GM19467 (cell line): ENCODE measurements around the gene KREMEN1.
A peak's percentile ranks its signal among the peaks of the same experiment; 100 is the strongest.

ENCODE experiments used
- ATAC-seq: cut with Tn5 transposase; IDR thresholded peaks from one replicate; pipeline ENCODE4 v1.9.1; 2021; ENCODE audit warnings: mild to moderate bottlenecking, moderate library complexity; ENCODE audit not compliant: unreplicated experiment

Gene KREMEN1

DNA sequence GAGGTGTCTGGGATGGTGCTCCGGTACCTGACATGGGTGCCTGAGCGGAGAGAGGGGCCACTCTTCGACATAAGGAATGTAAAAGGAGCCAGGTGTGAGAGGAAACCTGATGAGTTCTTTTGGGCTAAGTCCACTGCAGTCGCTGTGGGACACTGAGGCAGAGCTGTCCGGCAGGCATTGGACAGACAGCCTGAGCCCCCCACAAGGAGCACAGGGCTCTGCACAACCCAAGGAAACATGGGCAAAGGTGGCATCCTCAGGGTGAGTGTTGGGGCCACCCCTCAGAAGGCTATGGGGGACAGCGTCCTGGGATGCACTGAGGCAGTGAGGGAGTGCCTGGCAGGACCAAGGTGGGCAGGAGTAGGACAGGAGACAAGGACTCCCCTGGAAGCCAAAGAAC is 75.2 kb downstream of the KREMEN1 start:
- ATAC-seq = no peak

DNA sequence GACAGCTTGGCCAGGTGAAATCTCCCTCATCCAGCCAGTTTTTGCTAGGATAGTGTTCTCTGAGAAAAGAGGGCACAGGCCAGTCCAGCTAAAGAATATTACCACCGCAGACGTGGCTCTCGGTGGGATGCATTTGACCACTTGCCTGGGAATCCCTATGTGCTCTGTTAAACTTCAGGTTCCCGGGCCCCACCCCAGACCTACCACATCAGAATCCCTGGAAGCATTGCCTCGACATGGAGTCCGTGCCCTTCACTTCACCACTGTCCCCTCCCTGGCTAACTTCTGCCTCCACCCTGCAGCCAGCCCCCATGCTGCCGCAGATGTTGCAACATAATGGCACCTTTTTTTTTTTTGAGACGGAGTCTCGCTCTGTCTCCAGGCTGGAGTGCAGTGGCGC is 76.0 kb downstream of the KREMEN1 start:
- ATAC-seq = no peak

DNA sequence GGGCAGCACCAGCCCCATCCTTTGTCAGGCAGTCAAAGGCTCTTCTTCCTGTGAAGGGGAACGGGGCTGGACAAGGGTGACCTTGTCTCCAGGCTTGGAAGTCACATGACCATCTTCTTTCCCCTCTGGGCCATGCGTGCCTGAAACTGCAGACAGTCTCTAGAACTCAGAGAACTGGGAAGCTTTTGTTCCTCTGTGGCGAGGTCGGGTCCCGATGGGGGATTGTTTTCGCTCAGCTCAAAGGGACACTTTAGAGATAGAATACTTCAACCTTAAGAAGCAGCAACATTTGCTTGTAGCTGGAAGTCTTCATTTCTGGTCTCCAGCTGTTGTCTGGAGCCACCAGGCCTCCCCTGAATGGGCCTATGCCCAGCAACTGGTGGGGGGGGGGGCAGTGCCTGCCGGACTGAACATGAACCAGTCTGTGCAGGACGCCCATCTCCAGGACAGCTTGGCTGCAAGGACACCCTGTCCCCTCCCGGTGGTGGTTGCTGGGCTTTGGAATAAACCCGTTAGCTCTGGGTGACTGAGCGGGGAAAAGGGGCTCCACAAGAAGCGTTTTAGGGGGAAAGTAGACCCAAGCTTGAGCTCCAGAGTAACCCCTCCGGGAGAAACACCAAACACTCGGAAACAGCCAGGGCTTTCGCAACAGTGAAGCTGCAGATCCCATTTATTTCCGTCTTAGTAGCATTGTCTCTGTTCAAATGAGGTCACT is 77.2 kb downstream of the KREMEN1 start:
- ATAC-seq = no peak

DNA sequence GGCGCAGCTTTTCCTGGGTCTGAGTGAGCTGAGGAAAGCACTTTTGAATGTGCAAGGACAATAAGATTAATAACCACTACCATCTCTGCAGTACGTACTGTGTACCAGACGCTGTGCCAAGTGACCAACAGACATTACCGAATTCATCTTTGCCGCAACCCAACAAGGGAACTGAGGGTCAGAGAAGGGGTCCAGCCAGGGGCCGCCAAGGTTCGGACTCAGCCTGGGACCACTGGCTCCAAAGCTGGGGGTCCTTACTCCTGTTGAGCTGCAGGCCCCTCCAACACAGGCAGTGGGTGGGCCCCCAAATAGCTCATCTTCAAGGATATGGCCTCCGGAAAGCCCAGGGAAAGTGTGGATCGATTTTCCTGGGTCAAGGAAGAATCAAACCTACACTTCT is 77.9 kb downstream of the KREMEN1 start:
- no peak for ATAC-seq

DNA sequence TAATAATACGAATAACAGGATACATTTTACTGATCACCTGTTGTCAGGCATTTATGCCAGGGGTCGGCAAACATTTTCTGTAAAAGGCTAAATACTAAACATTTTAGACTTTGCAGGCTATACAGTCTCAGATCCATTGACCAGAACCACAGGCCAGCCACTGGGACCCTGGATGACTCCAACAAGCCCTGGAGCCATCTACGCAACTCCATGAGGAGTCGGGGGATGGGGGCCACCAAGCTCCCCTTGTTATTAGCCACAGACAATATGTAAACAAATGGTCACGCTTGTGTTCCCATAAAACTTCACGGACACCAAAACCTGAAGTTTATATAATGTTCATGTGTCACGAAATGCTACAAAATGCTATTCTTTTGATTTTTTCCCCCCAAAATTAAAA is 78.5 kb downstream of the KREMEN1 start:
- ATAC-seq = no peak

DNA sequence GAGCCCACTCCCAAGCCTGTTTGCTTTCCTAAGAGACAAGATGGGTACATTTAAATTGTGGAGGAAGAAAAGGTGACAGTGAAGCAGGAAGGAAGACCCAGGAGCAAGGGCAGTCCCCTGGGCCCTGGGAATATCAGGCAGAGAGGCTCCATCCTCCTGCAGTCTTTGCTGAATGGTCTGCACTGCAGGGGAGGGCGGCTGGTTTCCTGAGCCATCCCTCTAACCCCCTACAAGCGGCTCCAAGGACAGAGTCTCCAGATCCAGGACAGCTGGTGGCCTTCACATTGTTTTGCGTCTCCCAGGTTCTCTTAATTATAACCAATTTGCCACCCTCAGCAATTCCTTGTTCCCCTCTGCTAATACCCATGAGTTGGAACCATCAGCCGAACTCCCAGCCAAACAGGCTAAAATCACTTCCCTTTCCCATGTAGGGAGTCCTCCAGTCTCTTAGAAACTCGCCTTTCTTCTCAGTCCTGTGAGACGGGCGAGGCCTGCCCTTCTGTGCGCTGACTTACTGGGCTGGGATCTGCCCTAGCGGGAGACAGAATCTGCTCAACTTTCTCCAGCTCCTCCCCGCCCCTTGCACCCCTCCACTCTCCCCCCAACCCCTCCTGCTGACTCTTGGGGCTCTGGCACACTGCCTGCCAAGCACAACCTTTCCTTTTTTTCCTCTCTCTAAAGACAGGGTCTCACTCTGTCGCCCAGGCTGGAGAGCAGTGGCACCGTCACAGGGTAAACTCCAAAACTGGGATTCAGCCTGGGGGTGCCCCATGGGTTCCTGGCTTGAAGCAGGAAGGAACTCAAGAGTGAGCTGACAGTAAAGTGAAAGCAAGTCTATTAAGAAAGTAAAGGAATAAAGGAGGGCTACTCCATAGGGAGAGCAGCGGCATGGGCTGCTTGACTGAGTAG is 79.5 kb downstream of the KREMEN1 start:
- ATAC-seq = no peak

DNA sequence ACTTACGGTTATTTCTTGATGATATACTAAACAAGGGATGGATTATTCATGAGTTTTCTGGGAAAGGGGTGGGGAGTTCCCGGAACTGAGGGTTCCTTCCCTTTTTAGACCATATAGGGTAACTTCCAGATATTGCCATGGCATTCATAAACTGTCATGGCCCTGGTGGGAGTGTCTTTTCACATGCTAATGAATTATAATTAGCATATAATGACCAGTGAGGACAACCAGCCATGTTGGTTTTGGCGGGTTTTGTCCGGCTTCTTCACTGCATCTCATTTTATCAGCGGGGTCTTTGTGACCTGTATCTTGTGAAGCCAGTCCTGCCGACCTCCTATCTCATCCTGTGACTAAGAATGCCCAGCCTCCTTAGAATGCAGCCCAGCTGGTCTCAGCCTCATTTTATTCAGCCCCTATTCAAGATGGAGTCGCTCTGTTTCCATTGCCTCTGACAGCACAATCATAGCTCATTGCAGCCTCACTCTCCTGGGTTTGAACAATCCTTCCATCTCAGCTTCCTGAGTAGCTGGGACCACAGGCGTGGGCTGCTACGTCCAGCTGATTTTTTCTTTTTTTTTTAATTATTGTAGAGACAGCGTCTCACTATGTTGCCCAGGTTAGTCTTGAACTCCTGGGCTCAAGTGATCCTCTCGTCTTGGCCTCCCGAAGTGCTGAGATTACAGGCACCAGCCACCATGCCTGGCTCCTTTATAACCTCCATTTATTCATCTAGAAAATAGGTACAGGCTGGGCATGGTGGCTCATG is 80.3 kb downstream of the KREMEN1 start:
- ATAC-seq = no peak

DNA sequence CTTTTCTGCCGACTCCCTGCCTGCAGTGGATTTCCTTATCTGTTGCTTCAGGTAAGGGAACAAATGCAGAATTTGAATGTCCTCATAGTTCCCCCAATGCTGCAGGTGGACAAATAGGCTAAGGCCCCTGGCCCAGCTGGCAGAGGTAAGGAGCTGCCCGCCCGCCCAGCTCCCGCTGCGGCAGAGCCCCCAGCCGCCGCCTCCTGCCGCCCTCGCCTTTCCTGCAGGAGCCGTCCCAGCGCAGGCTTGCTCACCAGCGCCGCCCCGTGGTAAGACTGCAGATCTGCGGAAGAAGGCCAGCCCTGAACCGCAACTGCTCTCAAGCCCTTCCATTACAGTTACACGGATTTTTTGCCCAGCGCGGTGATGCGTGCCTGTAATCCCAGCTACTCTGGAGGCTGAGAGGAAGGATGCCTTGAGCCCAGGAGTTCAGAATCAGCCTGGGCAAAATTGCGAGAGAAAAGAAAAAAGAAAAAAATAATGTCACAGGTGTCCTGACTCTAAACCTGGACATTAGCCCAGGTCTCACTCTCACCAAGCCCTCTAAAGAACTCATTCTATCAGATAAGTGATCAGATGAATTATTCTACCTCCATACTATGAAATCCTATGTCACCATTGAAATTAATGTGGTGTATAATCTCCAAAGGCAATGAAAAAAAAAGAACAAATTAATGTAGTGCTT is 81.7 kb downstream of the KREMEN1 start:
- ATAC-seq = no peak

DNA sequence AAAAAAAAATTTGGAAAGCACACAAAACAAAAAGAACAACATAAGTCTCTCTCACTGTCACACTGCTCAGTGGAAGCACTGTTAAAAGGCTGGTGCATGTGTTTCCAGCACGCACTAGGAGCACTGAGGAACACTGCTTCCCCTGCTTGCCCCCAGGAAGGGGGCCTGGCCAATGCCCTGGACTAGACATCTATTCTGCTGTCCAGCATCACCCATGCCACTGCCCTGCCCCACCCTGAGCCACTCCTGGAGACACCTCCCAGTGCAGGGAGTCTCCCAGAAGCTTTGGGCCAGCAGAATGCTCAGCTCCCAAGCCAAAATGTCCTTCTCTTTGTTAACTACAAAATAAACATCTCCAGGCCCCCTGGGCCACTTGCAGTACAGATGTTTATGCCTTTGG is 83.1 kb downstream of the KREMEN1 start:
- no peak for ATAC-seq

DNA sequence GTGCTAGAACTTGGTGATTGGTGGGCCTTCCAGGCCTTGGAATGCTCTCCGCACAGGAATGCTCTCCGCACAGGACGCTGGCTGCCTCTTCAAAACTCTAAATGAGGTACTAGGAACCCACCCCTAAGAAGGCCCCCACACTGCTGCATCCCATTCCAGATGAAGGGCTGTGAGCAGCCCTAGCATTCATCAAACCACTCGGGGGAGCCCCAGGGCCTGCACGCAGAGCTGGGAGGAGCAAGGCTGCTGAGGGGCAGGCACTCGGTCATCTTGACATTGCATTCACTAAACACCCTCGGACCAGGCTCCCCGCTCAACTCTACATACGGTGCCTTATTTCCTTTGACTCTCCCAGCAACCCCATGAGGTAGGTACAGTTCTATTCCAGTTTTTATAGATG is 83.7 kb downstream of the KREMEN1 start:
- ATAC-seq = no peak

DNA sequence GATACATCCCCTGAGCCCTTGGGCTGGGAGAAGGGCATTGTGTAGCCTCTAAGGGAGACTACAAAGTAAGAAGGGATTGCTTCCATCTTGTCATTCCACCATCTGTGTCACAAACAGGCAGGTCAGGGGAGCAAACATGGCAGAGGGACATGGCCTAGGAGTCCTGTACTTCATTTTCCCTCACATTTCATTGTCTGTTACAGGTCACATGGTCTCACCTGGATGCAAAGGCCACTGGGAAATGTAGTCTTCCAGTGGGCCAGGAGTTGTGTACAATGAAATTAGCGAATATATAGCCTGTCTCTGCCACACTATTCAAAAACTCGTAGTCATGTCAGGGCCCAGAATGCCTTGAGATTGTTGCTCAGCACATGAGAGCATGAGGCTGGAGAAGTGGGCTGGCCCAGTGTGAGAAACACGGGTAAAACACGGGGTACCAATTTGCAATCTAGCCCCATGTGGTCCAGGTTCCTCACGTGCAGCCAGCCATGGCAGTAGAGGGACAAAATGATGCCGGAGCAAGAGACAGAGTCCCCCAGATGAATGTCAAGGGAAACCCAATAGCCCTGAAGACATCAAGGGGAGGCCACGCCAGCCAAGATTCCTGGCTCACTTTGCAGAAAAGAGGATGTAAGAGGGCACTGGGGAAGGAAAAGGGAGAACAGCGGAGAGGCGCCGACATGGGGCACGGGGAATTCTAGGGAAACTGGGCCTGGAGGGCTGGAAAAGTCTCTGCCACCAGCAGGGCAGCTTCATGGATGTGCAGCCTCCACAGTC is 85.1 kb downstream of the KREMEN1 start:
- no peak for ATAC-seq

DNA sequence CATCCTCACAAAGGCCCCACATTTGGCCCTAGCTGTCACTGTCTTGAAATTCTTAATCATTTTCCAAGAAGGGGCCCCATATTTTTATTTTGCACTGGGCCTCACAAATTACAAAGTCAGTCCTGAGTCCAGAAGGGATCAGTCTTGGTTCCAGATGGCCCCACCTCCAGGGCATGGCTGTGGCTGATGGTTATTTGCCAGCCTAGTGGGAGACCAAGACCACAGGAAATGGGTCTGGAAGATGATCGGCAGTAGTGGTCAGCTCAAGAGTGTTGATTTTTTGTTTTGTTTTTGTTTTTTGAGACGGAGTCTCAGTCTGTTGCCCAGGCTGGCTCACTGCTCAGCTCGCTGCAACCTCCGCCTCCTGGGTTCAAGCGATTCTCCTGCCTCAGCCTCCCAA is 85.7 kb downstream of the KREMEN1 start:
- ATAC-seq = no peak

DNA sequence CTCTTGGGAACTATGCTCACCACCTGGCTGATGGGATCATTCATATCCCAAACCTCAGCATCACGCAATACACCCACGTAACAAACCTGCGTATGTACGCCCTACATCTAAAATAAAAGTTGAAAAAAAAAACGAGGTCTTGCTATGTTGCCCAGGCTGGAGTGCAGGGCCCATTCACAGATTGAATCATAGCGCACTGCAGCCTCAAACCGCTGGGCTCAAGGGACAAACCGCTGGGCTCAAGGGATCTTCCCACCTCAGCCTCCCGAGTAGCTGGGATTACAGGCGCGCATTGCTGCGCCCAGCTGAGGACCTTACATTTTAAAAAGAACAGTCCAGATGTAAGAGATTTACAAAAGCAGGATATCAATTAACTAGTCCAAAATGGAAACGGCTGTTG is 91.0 kb downstream of the KREMEN1 start:
- no peak for ATAC-seq

DNA sequence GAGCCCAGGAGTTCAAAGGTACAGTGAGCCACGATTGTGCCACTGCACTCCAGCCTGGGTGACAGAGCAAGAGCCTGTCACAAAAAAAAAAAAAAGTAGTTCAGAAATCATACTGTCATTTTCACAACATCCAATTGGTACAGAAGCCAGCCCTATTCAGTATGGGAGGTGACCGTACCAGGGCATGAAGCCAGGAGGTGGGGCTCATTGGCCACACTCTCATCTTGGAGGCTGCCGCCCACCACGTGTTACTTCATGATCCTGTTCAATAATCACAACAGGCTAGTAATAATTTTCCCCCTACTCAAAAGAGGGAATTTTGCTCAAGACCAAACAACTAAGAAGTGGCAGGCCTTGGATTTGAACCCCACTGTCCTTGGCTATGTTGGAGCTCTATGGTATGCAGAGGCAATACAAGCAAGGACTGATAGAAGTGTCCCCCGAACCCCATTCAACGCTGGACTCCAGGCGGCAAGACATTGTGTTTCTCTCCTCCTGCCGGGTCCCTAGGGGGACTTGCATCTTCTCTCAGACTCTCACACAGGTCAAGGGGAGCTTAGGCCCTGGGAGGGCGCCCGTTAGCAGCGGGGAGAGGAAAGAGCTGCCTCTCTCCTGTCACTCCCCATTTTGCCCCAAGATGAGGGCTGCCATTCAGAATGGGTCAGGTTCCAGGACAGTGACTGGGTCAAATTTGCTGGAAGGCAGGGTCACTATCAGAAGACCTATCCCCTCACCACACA is 92.7 kb downstream of the KREMEN1 start:
- no peak for ATAC-seq

DNA sequence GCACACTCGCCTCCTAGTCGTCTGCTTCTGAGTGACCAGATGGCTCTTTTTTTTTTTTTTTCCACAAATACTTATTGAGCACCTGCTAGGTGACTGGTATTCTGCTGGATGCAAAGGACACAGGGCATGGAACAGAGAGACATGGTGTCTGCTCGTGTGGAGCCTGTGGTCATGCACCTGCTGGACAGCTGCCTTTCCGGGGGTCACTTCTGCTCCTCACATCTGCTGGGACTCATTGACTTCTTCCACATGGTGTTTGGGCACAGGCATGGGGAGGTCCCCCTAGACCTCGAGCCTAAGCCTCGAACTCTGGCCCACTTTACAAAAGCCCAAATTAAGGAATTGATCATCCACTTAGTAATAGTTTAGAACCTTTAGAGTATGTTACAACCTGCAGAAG is 93.3 kb downstream of the KREMEN1 start:
- no peak for ATAC-seq

DNA sequence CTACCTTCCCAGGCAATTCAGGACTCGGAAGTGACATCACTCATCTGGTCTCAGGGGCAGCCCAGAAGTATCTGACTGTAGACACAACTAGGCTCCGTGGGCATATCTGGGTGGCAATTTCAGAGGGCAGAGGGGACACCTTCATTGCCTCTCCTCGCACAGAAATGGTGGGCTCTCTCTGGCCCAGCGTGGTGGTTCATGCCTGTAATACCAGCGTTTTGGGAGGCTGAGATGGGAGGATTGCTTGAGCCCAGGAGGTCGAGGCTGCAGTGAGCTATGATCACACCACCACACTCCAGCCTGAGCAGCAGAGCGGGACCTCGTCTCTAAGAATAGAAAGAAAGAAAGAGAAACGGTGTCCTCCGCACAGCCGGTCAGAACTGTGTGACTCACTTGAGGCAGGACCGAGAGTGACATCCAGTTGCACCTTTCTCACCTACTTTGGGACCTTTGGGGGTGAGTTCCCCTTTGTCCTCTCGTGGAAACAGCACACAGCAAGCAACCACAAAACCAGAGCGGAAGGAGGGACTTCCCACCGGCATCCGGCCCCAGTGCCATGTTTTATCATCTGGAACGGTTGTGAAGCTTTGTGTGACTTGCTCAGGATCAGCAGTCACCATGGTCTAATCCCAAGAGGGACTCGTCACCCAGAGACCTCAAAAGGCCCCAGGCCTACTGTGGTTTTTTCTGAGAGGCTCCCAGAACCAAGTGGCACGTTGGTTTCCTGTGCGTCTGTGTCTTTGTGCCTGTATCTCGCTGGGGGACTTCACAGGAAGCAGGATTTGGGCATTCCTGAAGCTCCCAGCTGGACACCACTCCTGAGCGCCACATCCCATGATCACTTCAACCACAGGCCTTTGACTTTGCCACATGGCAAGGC is 94.4 kb downstream of the KREMEN1 start:
- ATAC-seq = peak; percentile 80

DNA sequence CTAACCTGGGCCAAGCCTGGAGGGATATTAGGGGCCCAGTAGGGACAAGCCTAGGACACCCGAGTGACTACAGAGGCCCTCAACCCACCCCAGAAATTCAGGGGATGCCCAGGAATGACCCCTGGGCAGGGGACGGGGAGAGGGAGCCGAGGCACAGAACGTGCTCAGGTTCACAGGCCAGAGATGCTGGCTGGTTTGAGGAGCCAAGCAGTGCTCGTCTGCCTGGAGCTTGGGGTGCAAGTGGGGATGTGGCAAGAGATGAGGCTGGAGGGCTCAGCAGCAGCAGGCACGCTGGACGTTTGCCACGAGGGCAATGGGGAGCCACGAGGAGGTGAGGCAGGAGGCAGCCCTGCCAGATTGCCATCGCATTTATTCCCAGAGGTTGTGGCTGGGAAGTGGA is 98.9 kb downstream of the KREMEN1 start:
- ATAC-seq = no peak

DNA sequence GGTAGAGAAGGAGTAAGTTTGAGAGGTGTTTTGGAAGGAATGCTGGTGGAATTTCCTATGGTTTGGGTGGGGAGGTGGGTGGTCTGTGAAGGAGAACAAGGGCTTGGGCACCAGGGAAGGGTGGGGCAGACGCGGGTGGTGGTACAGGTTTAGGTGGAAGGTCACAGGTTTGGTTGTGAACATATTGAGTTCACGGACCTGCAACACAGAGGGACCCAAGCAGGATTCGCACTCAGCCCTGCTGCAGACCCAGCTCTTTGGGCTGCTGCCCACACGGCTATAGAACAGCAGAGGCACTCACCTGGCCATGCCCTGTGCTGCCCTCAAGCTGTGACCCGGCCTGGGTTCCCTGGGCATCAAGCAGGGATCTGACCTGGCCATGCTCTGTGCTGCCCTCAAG is 99.4 kb downstream of the KREMEN1 start:
- ATAC-seq = no peak
